Mononuclear cell (primary cell): Measurements from ENCODE around the gene CABP1. TPM values are rescaled to one million over a fixed set of nuclear protein-coding genes. Genes with fewer than 3 reads are reported as not detected.

ENCODE experiments used
- H3K27me3 ChIP-seq: 2 replicates; pipeline ENCODE4 v1.6.0; 2011; ENCODE audit warnings: low read length, control low read depth; ENCODE audit not compliant: insufficient read depth
- H3K4me1 ChIP-seq: 2 replicates; pipeline ENCODE4 v1.5.1; 2011; ENCODE audit warnings: mild to moderate bottlenecking, low read length, control low read depth; ENCODE audit not compliant: insufficient read depth
- H3K4me3 ChIP-seq: 2 replicates; pipeline ENCODE4 v1.5.1; 2011; ENCODE audit warnings: mild to moderate bottlenecking, low read length, moderate library complexity
- H3K9me3 ChIP-seq: 2 replicates; pipeline ENCODE4 v1.5.1; 2011; ENCODE audit warnings: low read depth, mild to moderate bottlenecking, control low read depth, low read length
- total RNA-seq: library from RNA; depleted of rRNA; stranded (reverse); fragments of >200 nt; gene quantifications from one replicate; pipeline ENCODE4 v1.2.3, GENCODE V29; 2012

Gene CABP1
- total RNA-seq, 1 donor: not detected

DNA sequence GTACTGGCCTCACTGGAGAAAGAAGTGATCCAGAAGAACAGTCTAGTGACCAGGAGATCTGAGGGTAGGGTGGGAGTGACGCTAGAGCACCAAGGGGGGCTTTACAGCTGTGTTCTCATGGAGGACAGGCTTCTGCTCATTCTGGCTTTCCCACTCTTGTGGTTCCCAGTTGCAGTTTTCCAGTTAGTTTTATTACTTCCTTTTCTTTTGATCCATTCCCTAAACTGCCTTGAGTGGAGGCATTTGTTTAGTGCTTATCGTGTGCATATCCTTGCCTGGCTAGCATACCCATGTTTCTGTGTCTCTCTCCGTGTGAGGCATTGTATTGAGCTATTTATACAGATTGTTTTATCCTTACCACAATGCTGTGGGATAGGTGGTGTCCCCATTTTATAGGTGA lies 50.6 kb downstream of the CABP1 start:
- Histone ChIP-seq H3K4me1 (peaks cover 45% of the 10 kb centered on the region), H3K9me3 (no peaks in the 10 kb centered on the region), H3K4me3 (no peak overlapping the region), H3K27me3 (no peaks in the 10 kb centered on the region)

- no peaks in the 10 kb centered on the region for H3K27me3 ChIP-seq
Observed at GRCh38 chr12:120692524-120693033, 52.2 kb downstream of the CABP1 start.

DNA sequence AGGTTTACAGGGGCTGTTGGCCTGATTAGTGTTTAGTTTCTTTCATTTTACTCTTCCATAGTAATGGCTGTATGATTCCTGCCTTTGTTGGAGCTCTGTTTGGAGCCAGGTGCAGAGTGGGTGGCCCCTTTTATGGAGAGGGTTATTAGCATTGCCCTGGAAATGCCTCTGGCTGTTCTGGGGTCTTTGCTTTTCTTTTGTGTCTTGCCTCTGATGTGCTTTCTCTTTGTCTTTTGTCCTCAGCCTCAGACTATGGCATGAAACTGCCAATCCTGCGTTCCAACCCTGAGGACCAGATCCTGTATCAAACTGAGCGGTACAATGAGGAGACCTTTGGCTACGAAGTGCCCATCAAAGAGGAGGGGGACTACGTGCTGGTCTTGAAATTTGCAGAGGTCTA lies 53.4 kb downstream of the CABP1 start:
- Histone ChIP-seq H3K9me3 (no peaks in the 10 kb centered on the region), H3K4me3 (no peak overlapping the region), H3K4me1 (peaks cover 35% of the 10 kb centered on the region), H3K27me3 (no peaks in the 10 kb centered on the region)

More at GRCh38 chr12:120692524-120693033, 52.2 kb downstream of the CABP1 start:
- Histone ChIP-seq H3K9me3 (no peaks in the 10 kb centered on the region), H3K4me3 (no peak overlapping the region), H3K4me1 (peaks cover 40% of the 10 kb centered on the region)

GRCh38 chr12:120696626-120697025 lies 56.2 kb downstream of the CABP1 start:
- no peak overlapping the region for H3K4me3 ChIP-seq
- H3K27me3 ChIP-seq: no peaks in the 10 kb centered on the region
- H3K4me1 ChIP-seq: peaks cover 33% of the 10 kb centered on the region
- H3K9me3 ChIP-seq: no peaks in the 10 kb centered on the region

DNA sequence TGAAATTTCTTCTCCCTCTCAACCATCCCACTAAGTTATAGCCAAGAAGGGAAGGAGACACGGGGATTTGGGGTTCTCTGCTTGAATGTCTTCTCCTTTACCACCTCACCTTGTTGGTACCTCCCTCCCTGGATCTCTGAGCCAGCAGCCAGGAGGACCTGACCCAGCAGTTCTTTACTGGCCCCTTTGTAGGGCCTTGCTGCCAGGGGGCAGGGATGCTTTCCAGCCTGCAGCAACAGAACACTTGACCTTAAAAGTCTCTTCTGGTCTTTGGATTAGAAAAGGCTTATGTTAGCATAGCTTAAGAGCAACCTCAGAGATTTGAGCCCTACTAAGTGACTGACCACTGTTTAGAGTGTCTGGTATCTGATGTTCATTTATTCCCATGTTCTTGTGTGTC lies 56.9 kb downstream of the CABP1 start:
- H3K9me3 ChIP-seq: no peaks in the 10 kb centered on the region
- H3K4me1 ChIP-seq: peaks cover 27% of the 10 kb centered on the region
- H3K4me3 ChIP-seq: no peak overlapping the region
- H3K27me3 ChIP-seq: no peaks in the 10 kb centered on the region

DNA sequence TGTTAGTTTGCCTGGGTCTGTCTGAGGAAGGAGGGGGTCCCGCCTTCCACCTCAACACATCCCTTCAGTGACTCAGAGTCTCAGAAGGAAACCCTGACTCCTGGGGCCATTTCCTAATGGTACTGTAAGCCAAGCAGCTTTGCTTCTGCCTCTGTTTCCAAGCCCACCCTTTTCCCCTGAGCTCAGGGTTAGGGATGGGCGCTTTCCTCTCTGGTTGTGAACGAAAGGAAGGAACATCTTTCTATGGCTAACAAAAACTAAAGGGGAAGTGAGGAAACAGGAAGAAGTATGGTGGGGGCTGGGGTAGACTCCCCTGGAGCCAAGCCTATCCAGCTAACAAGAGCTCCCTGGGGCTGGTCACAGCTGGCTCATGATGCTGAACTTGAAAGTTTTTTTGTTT lies 58.2 kb downstream of the CABP1 start:
- H3K4me3 ChIP-seq: no peak overlapping the region
- H3K27me3 ChIP-seq: no peaks in the 10 kb centered on the region
- peaks cover 19% of the 10 kb centered on the region for H3K4me1 ChIP-seq
- H3K9me3 ChIP-seq: no peaks in the 10 kb centered on the region

- Histone ChIP-seq H3K4me3 (no peak overlapping the region), H3K4me1 (peaks cover 19% of the 10 kb centered on the region), H3K27me3 (no peaks in the 10 kb centered on the region), H3K9me3 (no peaks in the 10 kb centered on the region)
Observed at GRCh38 chr12:120699553-120699952, 59.1 kb downstream of the CABP1 start.

DNA sequence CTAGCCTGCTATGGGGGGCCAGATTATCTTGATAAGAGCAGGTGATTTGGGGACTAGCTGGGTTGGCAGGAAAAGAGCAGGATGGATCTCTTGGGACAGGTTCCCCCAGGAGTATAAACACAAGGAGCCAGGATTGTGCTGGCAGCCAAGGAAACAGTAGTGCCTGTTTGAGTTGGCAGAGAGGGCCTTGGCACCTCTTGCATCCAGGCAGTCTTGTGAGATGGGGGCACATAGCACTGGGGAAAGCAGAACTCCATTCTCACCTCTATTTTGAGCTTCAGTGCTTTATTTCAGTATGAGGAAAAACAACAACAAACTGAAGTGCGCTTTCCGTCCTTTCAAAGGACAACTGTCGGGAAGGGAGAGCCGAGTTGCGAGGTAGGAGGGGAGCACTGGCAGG lies 60.5 kb downstream of the CABP1 start:
- peaks cover 19% of the 10 kb centered on the region for H3K4me1 ChIP-seq

DNA sequence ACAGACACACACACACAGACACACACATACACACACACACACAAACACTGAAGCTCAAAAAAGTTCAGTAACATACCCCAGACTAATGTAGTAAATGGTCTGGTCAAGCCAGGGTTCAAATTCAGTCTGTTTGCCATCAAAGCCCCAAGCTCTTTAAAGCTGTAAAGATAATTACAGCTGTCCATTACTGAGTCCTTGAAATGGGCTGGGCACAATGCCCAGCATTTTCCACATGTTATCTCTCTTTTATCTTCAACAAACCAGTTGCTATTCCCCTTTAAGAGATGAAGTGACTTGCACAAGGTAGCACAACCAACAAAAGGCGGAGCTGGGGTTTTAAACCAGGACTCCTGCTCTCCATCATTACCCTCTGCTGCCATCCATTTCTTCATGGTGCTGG lies 62.2 kb downstream of the CABP1 start:
- Histone ChIP-seq H3K4me1 (peaks cover 19% of the 10 kb centered on the region), H3K27me3 (no peaks in the 10 kb centered on the region), H3K9me3 (no peaks in the 10 kb centered on the region), H3K4me3 (no peak overlapping the region)

More for the DNA sequence above, 60.5 kb downstream of the CABP1 start:
- no peaks in the 10 kb centered on the region for H3K27me3 ChIP-seq
- H3K9me3 ChIP-seq: no peaks in the 10 kb centered on the region
- no peak overlapping the region for H3K4me3 ChIP-seq

- Histone ChIP-seq H3K4me1 (peaks cover 15% of the 10 kb centered on the region), H3K27me3 (no peaks in the 10 kb centered on the region), H3K9me3 (no peaks in the 10 kb centered on the region), H3K4me3 (no peak overlapping the region)
Observed at GRCh38 chr12:120703311-120703942, 63.0 kb downstream of the CABP1 start.

- no peak overlapping the region for H3K4me3 ChIP-seq
- peaks cover 6% of the 10 kb centered on the region for H3K4me1 ChIP-seq
- no peaks in the 10 kb centered on the region for H3K27me3 ChIP-seq
- H3K9me3 ChIP-seq: no peaks in the 10 kb centered on the region
Observed at GRCh38 chr12:120705618-120706017, 65.2 kb downstream of the CABP1 start.

- Histone ChIP-seq H3K4me1 (peaks cover 9% of the 10 kb centered on the region), H3K27me3 (no peaks in the 10 kb centered on the region), H3K4me3 (no peak overlapping the region), H3K9me3 (no peaks in the 10 kb centered on the region)
Observed at GRCh38 chr12:120706029-120706428, 65.6 kb downstream of the CABP1 start.

GRCh38 chr12:120708651-120709050 lies 68.2 kb downstream of the CABP1 start:
- Histone ChIP-seq H3K4me1 (peaks cover 24% of the 10 kb centered on the region), H3K27me3 (no peaks in the 10 kb centered on the region), H3K4me3 (no peak overlapping the region), H3K9me3 (no peaks in the 10 kb centered on the region)

- H3K27me3 ChIP-seq: no peaks in the 10 kb centered on the region
- H3K4me3 ChIP-seq: peak within 1 kb of the TSS; percentile 72
- peaks cover 27% of the 10 kb centered on the region for H3K4me1 ChIP-seq
- no peaks in the 10 kb centered on the region for H3K9me3 ChIP-seq
Observed at GRCh38 chr12:120710031-120710804, 69.8 kb downstream of the CABP1 start, which contains the start of gene UNC119B. Gene UNC119B (plus strand): TSS chr12:120710458. CDS start chr12:120710475, 17 bp downstream.

DNA sequence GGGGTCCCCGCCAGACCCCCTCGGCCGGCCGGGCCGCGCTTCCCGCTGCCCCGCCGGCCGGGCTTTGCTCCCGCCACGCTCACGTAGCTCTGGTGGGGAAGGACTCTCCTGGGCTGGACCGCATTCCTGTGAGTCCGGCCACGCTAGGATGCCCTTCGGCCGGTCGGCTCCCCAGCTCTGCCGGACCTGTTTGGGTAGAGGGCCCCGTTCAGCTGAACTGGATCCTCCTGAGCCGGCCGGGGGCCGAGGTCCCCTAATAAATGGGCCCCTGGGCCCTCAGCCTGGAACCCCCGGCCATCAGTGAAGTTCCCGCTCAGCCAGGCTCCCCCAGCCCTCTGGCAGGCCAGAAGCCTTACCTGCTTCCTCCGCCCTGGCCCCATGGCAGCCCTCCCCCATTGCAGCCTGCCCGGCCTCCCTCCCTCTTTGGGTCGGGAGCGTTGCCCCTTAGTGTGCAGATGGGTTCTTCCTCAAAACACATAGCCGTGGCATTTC lies 70.4 kb downstream of the CABP1 start:
- no peaks in the 10 kb centered on the region for H3K27me3 ChIP-seq
- no peaks in the 10 kb centered on the region for H3K9me3 ChIP-seq
- peak overlapping the region; percentile 72 for H3K4me3 ChIP-seq
- peaks cover 27% of the 10 kb centered on the region for H3K4me1 ChIP-seq
